Uterine smooth muscle cell (primary cell): ENCODE data around the gene AVL9. TPM values are rescaled to one million over a fixed set of nuclear protein-coding genes. Genes with fewer than 3 reads are reported as not detected.

Experiments
- total RNA-seq: library from RNA; depleted of rRNA; stranded (reverse); fragments of >200 nt; gene quantifications from 2 replicates; pipeline ENCODE4 v1.2.3, GENCODE V29; 2014

AVL9 gene
- 49.0 and 61.9 TPM in 2 replicates for total RNA-seq

GRCh38 chr7:32495298-32496051, at the start of gene AVL9:
Gene AVL9, plus strand, starts transcription at chr7:32495489. Its CDS starts 221 bp downstream, at chr7:32495710.

GRCh38 chr7:32490127-32490796, 5.0 kb upstream of the AVL9 start, which contains the start of gene LSM5:
Gene LSM5, minus strand, starts transcription at chr7:32490380. Its CDS starts 15 bp downstream, at chr7:32490365.

Other genes starting within 250 kb of the AVL9 start
- 28.1 and 36.3 TPM in 2 replicates for gene LSM5, start 5.1 kb upstream of the AVL9 start, total RNA-seq